Testis (tissue), 3 donors: Measurements from ENCODE around the gene SVIL. TPM values are rescaled to one million over a fixed set of nuclear protein-coding genes. Genes with fewer than 3 reads are reported as not detected.
"Not testable (repeated sequence)": the region's sequence is repeated elsewhere in the genome, so short reads cannot be mapped to it uniquely, and the experiment has no call there.

Experiments
- DNase-seq: peaks from one replicate; pipeline ENCODE4 v3.0.0-alpha.2; 2019
- H3K27ac ChIP-seq, 2 donors: fragments of 200-600 bp; sonication (generic); one replicate each; pipeline ENCODE4 v1.5.1; 2019
- H3K27me3 ChIP-seq: fragments of 200-600 bp; sonication (generic); one replicate; pipeline ENCODE4 v1.5.1; 2019
- H3K36me3 ChIP-seq: fragments of 200-600 bp; sonication (generic); one replicate; pipeline ENCODE4 v1.5.1; 2017; ENCODE audit warnings: low read depth; ENCODE audit errors: missing control alignments
- H3K4me1 ChIP-seq: fragments of 200-600 bp; sonication (generic); one replicate; pipeline ENCODE4 v1.5.1; 2019
- H3K4me3 ChIP-seq, 2 donors: fragments of 200-600 bp; sonication (generic); one replicate each; pipeline ENCODE4 v1.5.1; 2017 to 2019
- H3K9me3 ChIP-seq: fragments of 200-600 bp; sonication (generic); one replicate; pipeline ENCODE4 v1.5.1; 2017
- CTCF ChIP-seq, 3 experiments: fragments of 450-650 bp in 2 of 3; fragments of 200-600 bp in 1 of 3; sonication (generic) in 1 of 3; IDR thresholded peaks; one replicate each; pipeline ENCODE4 v1.5.1; 2016 to 2019; ENCODE audit warnings: antibody characterized with exemption in 3 of 3, mild to moderate bottlenecking in 2 of 3, moderate library complexity in 1 of 3
- POLR2A ChIP-seq: fragments of 450-650 bp; IDR thresholded peaks from one replicate; pipeline ENCODE4 v1.6.1; 2017; ENCODE audit warnings: antibody characterized with exemption, mild to moderate bottlenecking, moderate library complexity
- WGBS, 2 donors: methylation state at CpG; one replicate each; pipeline ENCODE4 v1.1.5; 2018; 5-methylcytosine and 5-hydroxymethylcytosine counted together
- intact Hi-C: fragments of 100-400 bp; cut with DNase I; formaldehyde crosslinking; loops from one replicate; pipeline ENCODE4 v1.15.1; 2023; ENCODE audit warnings: low total_unique reads
- polyA plus RNA-seq: library from polyadenylated mRNA; stranded (reverse); fragments of 350-450 nt; fragmentation: Illumina TruSeq; extraction: RNeasy Lipid Tissue Mini Kit (QIAGEN cat#74804); gene quantifications from one replicate; pipeline ENCODE4 v1.2.3, GENCODE V29; 2014; ENCODE audit warnings: low read depth, low replicate concordance; ENCODE audit not compliant: insufficient read depth
- total RNA-seq, 2 donors: library from RNA; depleted of rRNA; stranded (reverse); fragments of >200 nt; gene quantifications; one replicate each; pipeline ENCODE4 v1.2.3, GENCODE V29; 2016

SVIL gene
- total and polyA plus RNA-seq, 3 donors from 2014 or later, result 44.7 to 67.6 (median 63.1) TPM

- Histone ChIP-seq H3K4me3 (no peak overlapping the region), H3K27me3 (no peaks in the 10 kb centered on the region), H3K27ac (no peak overlapping the region), H3K4me1 (peaks cover 19% of the 10 kb centered on the region), H3K9me3 (no peaks in the 10 kb centered on the region), H3K36me3 (no peaks in the 10 kb centered on the region)
- no peak for DNase-seq
- TF ChIP-seq POLR2A, result no peak
- no peak for TF ChIP-seq CTCF (IDR thresholded peaks at IDR 0.05)
- 76 to 85% methylated on average over 15 of the region's 15 CpGs for WGBS, 2 donors
- intact Hi-C loops, result no loop called here
Measured at GRCh38 chr10:29541422-29542210, 93.2 kb downstream of the SVIL start.

GRCh38 chr10:29540016-29540415 is 94.8 kb downstream of the SVIL start:
- H3K4me3 ChIP-seq, result no peak overlapping the region
- no peaks in the 10 kb centered on the region for H3K27me3 ChIP-seq
- no peaks in the 10 kb centered on the region for H3K36me3 ChIP-seq
- TF ChIP-seq CTCF (IDR thresholded peaks at IDR 0.05) (no peak), POLR2A (no peak)
- peaks cover 23% of the 10 kb centered on the region for H3K4me1 ChIP-seq
- WGBS, 2 donors, result 86 to 94% methylated on average over 10 of the region's 10 CpGs
- DNase-seq, result no peak
- no peak overlapping the region for H3K27ac ChIP-seq
- no peaks in the 10 kb centered on the region for H3K9me3 ChIP-seq
- intact Hi-C loops, result no loop called here

GRCh38 chr10:29539412-29539811 is 95.4 kb downstream of the SVIL start:
- Histone ChIP-seq H3K9me3 (no peaks in the 10 kb centered on the region), H3K4me1 (peaks cover 28% of the 10 kb centered on the region), H3K4me3 (no peak overlapping the region), H3K36me3 (no peaks in the 10 kb centered on the region), H3K27me3 (no peaks in the 10 kb centered on the region), H3K27ac (peak overlapping the region in 1 of 2 donors; percentile 43)
- WGBS, 2 donors, result 60 to 67% methylated on average over 6 of the region's 6 CpGs
- TF ChIP-seq POLR2A, result no peak
- TF ChIP-seq CTCF (IDR thresholded peaks at IDR 0.05), result no peak
- intact Hi-C loops, result no loop called here
- no peak for DNase-seq

- WGBS, 2 donors, result 56 to 69% methylated on average over 7 of the region's 7 CpGs
- peak overlapping the region in 1 of 2 donors; percentile 8 for H3K27ac ChIP-seq
- TF ChIP-seq CTCF (IDR thresholded peaks at IDR 0.05), result no peak
- no peak for TF ChIP-seq POLR2A
- no peak overlapping the region for H3K4me3 ChIP-seq
- H3K27me3 ChIP-seq, result no peaks in the 10 kb centered on the region
- DNase-seq, result no peak
- peaks cover 27% of the 10 kb centered on the region for H3K4me1 ChIP-seq
- H3K36me3 ChIP-seq, result no peaks in the 10 kb centered on the region
- H3K9me3 ChIP-seq, result no peaks in the 10 kb centered on the region
- intact Hi-C loops, result no loop called here
Measured at GRCh38 chr10:29537799-29538198, 97.0 kb downstream of the SVIL start.

GRCh38 chr10:29536691-29537090 is 98.1 kb downstream of the SVIL start:
- H3K27me3 ChIP-seq, intact Hi-C loops, H3K36me3 ChIP-seq, DNase-seq, H3K4me3 ChIP-seq, H3K9me3 ChIP-seq: not testable (repeated sequence)
- peaks cover 26% of the 10 kb centered on the region for H3K4me1 ChIP-seq
- WGBS, 2 donors, result 61 to 72% methylated on average over 8 of the region's 8 CpGs
- peak overlapping the region in 1 of 2 donors; percentile 8 for H3K27ac ChIP-seq
